HepG2 (cell line): ENCODE measurements around the gene ARHGEF4. TPM values are rescaled to one million over a fixed set of nuclear protein-coding genes. Genes with fewer than 3 reads are reported as not detected.

Experiments used
- ATAC-seq: fragments of 200-7000 bp; cut with Tn5 transposase; 3 replicates; pipeline ENCODE4 v1.9.1; 2020; ENCODE audit warnings: mild to moderate bottlenecking, moderate library complexity
- BruUV-seq: library from RNA; stranded (reverse); fragments of 400-500 nt; replicated peaks from 2 replicates; lab custom pipeline; 2021; lab: Mats Ljungman, UMichigan
- CTCF ChIA-PET: fragments of 300-600 bp; formaldehyde crosslinking; extraction: SDS; loops from one replicate; lab custom pipeline; 2021; ENCODE audit warnings: low total read pairs, inconsistent platforms, low intra/inter-chr PET ratio; lab: Yijun Ruan, JAX
- POLR2A ChIA-PET: fragments of 350-600 bp; sonication (Branson Sonifier 250); formaldehyde crosslinking; loops from one replicate; lab custom pipeline; 2020; ENCODE audit warnings: antibody characterized with exemption, inconsistent platforms; lab: Yijun Ruan, JAX
- DNase-seq: peaks from one replicate; pipeline ENCODE4 v3.0.0-alpha.2; 2015; ENCODE audit warnings: low spot score
- FAIRE-seq: peaks from 3 replicates; lab custom pipeline; 2011; peaks lifted over from hg19 to GRCh38; lab: Jason Lieb, UNC
- H2AFZ ChIP-seq: one replicate; pipeline ENCODE4 v1.6.1; 2011; ENCODE audit warnings: low read length, inconsistent platforms
- H3K27ac ChIP-seq: fragments of 300-600 bp; 3 replicates; pipeline ENCODE4 v1.8.0; 2011; ENCODE audit warnings: mixed run types, mild to moderate bottlenecking, mixed read lengths, low read length, inconsistent platforms; ENCODE audit not compliant: insufficient read depth; ENCODE audit errors: extremely low read length
- H3K27me3 ChIP-seq, 2 experiments: fragments of 200-600 bp in 1 of 2; 2 replicates in 1 of 2; 3 replicates in 1 of 2; pipeline versions ENCODE4 v1.6.0 to v1.8.0; 2011; ENCODE audit warnings: low read length in 2 of 2, mild to moderate bottlenecking in 2 of 2, moderate library complexity in 2 of 2, inconsistent platforms in 1 of 2; ENCODE audit not compliant: insufficient read depth in 2 of 2, control insufficient read depth in 1 of 2
- H3K36me3 ChIP-seq, 2 experiments: fragments of 200-600 bp in 1 of 2; replicated peaks in 1 of 2; 2 replicates in 1 of 2; 3 replicates in 1 of 2; pipeline versions ENCODE4 v1.5.1 to v1.8.0; 2011; ENCODE audit warnings: low read length in 2 of 2, inconsistent platforms in 1 of 2; ENCODE audit not compliant: insufficient read depth in 2 of 2, control insufficient read depth in 1 of 2
- H3K4me1 ChIP-seq: 2 replicates; pipeline ENCODE4 v1.5.1; 2012; ENCODE audit warnings: low read length, inconsistent platforms; ENCODE audit not compliant: insufficient read depth
- H3K4me2 ChIP-seq: 2 replicates; pipeline ENCODE4 v1.6.0; 2011; ENCODE audit warnings: low read depth, low read length, inconsistent platforms
- H3K4me3 ChIP-seq, 3 experiments: fragments of 200-600 bp in 1 of 3; sonication (generic), shearing (Covaris generic) in 1 of 3; replicated peaks in 1 of 3; 2 replicates each; pipeline ENCODE4 v1.5.1; 2011 to 2016; ENCODE audit warnings: low read length in 3 of 3, inconsistent platforms in 2 of 3, low read depth in 2 of 3, mild to moderate bottlenecking in 2 of 3, control low read depth in 1 of 3, mixed read lengths in 1 of 3; ENCODE audit not compliant: insufficient read depth in 1 of 3
- H3K79me2 ChIP-seq: one replicate; pipeline ENCODE4 v1.6.1; 2011; ENCODE audit warnings: low read length, inconsistent platforms; ENCODE audit not compliant: insufficient read depth
- H3K9ac ChIP-seq: 2 replicates; pipeline ENCODE4 v1.6.0; 2011; ENCODE audit warnings: mild to moderate bottlenecking, low read depth, low read length, inconsistent platforms; ENCODE audit not compliant: insufficient read depth
- H3K9me3 ChIP-seq: 2 replicates; pipeline ENCODE4 v1.5.1; 2012; ENCODE audit warnings: mild to moderate bottlenecking, low read length
- H4K20me1 ChIP-seq: 2 replicates; pipeline ENCODE4 v1.6.0; 2011; ENCODE audit warnings: inconsistent platforms, mild to moderate bottlenecking, low read length, moderate library complexity; ENCODE audit not compliant: insufficient read depth
- CENPT ChIP-seq: sonication (generic); formaldehyde crosslinking; IDR thresholded peaks from 2 replicates; pipeline ENCODE4 v1.8.0; 2022; ENCODE audit warnings: low read depth, mild to moderate bottlenecking, moderate library complexity, missing genetic modification reagents
- CREB1 ChIP-seq, 2 experiments: fragments of 450-650 bp in 1 of 2; IDR thresholded peaks; 2 replicates each; pipeline ENCODE4 v1.6.1; 2016 to 2017; ENCODE audit warnings: control low read depth in 1 of 2, mild to moderate bottlenecking in 1 of 2, missing compliant biosample characterization in 1 of 2, missing genetic modification characterization in 1 of 2
- GTF2F1 ChIP-seq: fragments of 150-350 bp; IDR thresholded peaks from 2 replicates; pipeline ENCODE4 v1.6.1; 2014; ENCODE audit warnings: low read length
- KDM3A ChIP-seq: IDR thresholded peaks from 2 replicates; pipeline ENCODE4 v1.6.1; 2018; ENCODE audit warnings: low read depth, missing compliant biosample characterization
- REXO4 ChIP-seq: sonication (generic); formaldehyde crosslinking; IDR thresholded peaks from 2 replicates; pipeline ENCODE4 v1.8.0; 2022; ENCODE audit warnings: missing genetic modification reagents, mild to moderate bottlenecking, borderline replicate concordance
- SKI ChIP-seq: fragments of 450-650 bp; IDR thresholded peaks from one replicate; pipeline ENCODE4 v1.6.1; 2018; ENCODE audit warnings: mild to moderate bottlenecking; ENCODE audit not compliant: partially characterized antibody
- ZBTB10 ChIP-seq: sonication (generic); formaldehyde crosslinking; IDR thresholded peaks from 2 replicates; pipeline ENCODE4 v1.4.0; 2020; ENCODE audit warnings: missing genetic modification reagents, borderline replicate concordance
- ZC3H4 ChIP-seq: sonication (generic); formaldehyde crosslinking; IDR thresholded peaks from 2 replicates; pipeline ENCODE4 v1.4.0; 2020; ENCODE audit warnings: missing genetic modification reagents, borderline replicate concordance
- ZNF431 ChIP-seq: sonication (generic); formaldehyde crosslinking; IDR thresholded peaks from 2 replicates; pipeline ENCODE4 v1.9.0; 2022; ENCODE audit warnings: missing genetic modification reagents, low read depth, mild to moderate bottlenecking, borderline replicate concordance
- ZNF709 ChIP-seq: sonication (generic); formaldehyde crosslinking; IDR thresholded peaks from 2 replicates; pipeline ENCODE4 v1.5.0; 2020; ENCODE audit warnings: mild to moderate bottlenecking, missing genetic modification reagents
- WGBS: methylation state at CpG from one replicate; pipeline ENCODE4 v1.1.6; 2017; ENCODE audit warnings: low lambda C conversion rate; 5-methylcytosine and 5-hydroxymethylcytosine counted together
- in situ Hi-C: cut with HindIII; loops from 2 replicates; pipeline ENCODE4 v1.10.0; 2017; ENCODE audit warnings: low pct_unique_long_range_greater_than_20kb; ENCODE audit not compliant: extremely low pct_ligation_motif_present
- intact Hi-C: fragments of 100-400 bp; cut with micrococcal nuclease; formaldehyde crosslinking; loops from one replicate; pipeline ENCODE4 v1.10.0; 2022; ENCODE audit not compliant: unreplicated experiment
- polyA plus RNA-seq, 8 experiments: library from polyadenylated mRNA; depleted of rRNA in 3 of 8; stranded (reverse) in 7 of 8; unstranded in 1 of 8; fragments of >200 nt; fragmentation: Illumina TruSeq in 4 of 8; extraction: Trizol in 4 of 8; gene quantifications; 2 replicates each; pipeline versions ENCODE4 v1.2.1 to v1.2.3, GENCODE V29; 2011 to 2016; ENCODE audit warnings: low read depth in 4 of 8, missing spikeins in 1 of 8, mixed read lengths in 1 of 8; ENCODE audit not compliant: insufficient read depth in 1 of 8
- total RNA-seq, 5 experiments: library from RNA; depleted of rRNA; stranded (reverse); fragments of >200 nt; fragmentation: Illumina TruSeq; extraction: Trizol; gene quantifications; 2 replicates each; pipeline ENCODE4 v1.2.3, GENCODE V29; 2016; ENCODE audit warnings: low read depth in 1 of 5

Gene ARHGEF4
- total and polyA plus RNA-seq, 2 of the 13 experiments (the other 11 are each of a cell fraction or from before 2014, with no cell fraction given): 0.11 to 0.13 TPM

GRCh38 chr2:130828461-130828860 is 8.3 kb upstream of the ARHGEF4 start (continued):
- TF ChIP-seq ZBTB10 (CRISPR knock-in tag) (no peak), ZC3H4 (no peak), ZNF431 (no peak), ZNF709 (CRISPR knock-in tag) (no peak), SKI (no peak), CENPT (CRISPR knock-in tag) (no peak), GTF2F1 (no peak), REXO4 (CRISPR knock-in tag) (no peak)

- no peaks in the 10 kb centered on the region for H3K9me3 ChIP-seq
- ChIA-PET POLR2A (no interaction called here), CTCF (no interaction called here)
- no TSS peak for BruUV-seq
- H3K4me1 ChIP-seq: 0 out of 2 replicates have a peak, but pooled peaks cover 3% of the 10 kb centered on the region
- peaks cover 3 to 53% of the 10 kb centered on the region in 2 experiments; a peak in 3 of 5 replicates for H3K27me3 ChIP-seq
- no peaks in the 10 kb centered on the region for H3K36me3 ChIP-seq
- no peaks in the 10 kb centered on the region for H3K79me2 ChIP-seq
- no peak overlapping the region for H3K4me3 ChIP-seq
- H3K4me2 ChIP-seq: no peak overlapping the region
- H2AFZ ChIP-seq: no peak overlapping the region
- in situ Hi-C loops (no loop called here), intact Hi-C loops (no loop called here)
- H4K20me1 ChIP-seq: no peaks in the 10 kb centered on the region
- no peak overlapping the region for H3K9ac ChIP-seq
- WGBS: 25% methylated on average over 10 of the region's 10 CpGs
- H3K27ac ChIP-seq: no peak overlapping the region
- no peak for TF ChIP-seq KDM3A (CRISPR knock-in tag)
- TF ChIP-seq CREB1 (IDR thresholded peaks at IDR 0.05): peak; percentile 52
- TF ChIP-seq CREB1 (CRISPR knock-in tag; IDR thresholded peaks at IDR 0.05): no peak
- ATAC-seq (no peak), DNase-seq (no peak), FAIRE-seq (no peak)
Measured at GRCh38 chr2:130829015-130829414, 7.7 kb upstream of the ARHGEF4 start.
